K562 (cell line): ENCODE results near the gene SLC6A20. TPM values are rescaled to one million over a fixed set of nuclear protein-coding genes. Genes with fewer than 3 reads are reported as not detected.

ENCODE experiments used
- ATAC-seq: fragments of 200-7000 bp; cut with Tn5 transposase; 3 replicates; pipeline ENCODE4 v1.9.1; 2020; ENCODE audit warnings: moderate library complexity
- BruUV-seq: library from RNA; stranded (reverse); fragments of 400-500 nt; replicated peaks from 2 replicates; lab custom pipeline; 2021; lab: Mats Ljungman, UMichigan
- CTCF ChIA-PET: fragments of 300-600 bp; formaldehyde crosslinking; extraction: SDS; loops from one replicate; lab custom pipeline; 2021; ENCODE audit warnings: low intra/inter-chr PET ratio; lab: Yijun Ruan, JAX
- POLR2A ChIA-PET: fragments of 300-600, 350-650 bp; sonication (Branson Sonifier 250); formaldehyde crosslinking; extraction: SDS; loops from one replicate; lab custom pipeline; 2021; ENCODE audit warnings: antibody characterized with exemption, inconsistent platforms; lab: Yijun Ruan, JAX
- DNase-seq, 4 experiments: peaks; one replicate each; pipeline versions ENCODE4 v3.0.0 to v3.0.0-alpha.2; 2011 to 2018; ENCODE audit warnings: low spot score in 3 of 4, mixed read lengths in 3 of 4; ENCODE audit errors: extremely low read depth in 1 of 4
- FAIRE-seq: peaks from 2 replicates; lab custom pipeline; 2011; peaks lifted over from hg19 to GRCh38; lab: Jason Lieb, UNC
- H2AFZ ChIP-seq: 2 replicates; pipeline ENCODE4 v1.6.0; 2011; ENCODE audit warnings: low read depth, low read length, control low read depth, inconsistent platforms
- H3K27ac ChIP-seq: fragments of 200-600 bp; 3 replicates; pipeline ENCODE4 v1.8.0; 2011; ENCODE audit warnings: low read depth, mild to moderate bottlenecking, control low read depth, inconsistent platforms, low read length, moderate library complexity, mixed read lengths; ENCODE audit errors: extremely low read depth
- H3K27me3 ChIP-seq, 2 experiments: fragments of 300-600 bp in 1 of 2; 2 replicates in 1 of 2; 3 replicates in 1 of 2; pipeline versions ENCODE4 v1.6.0 to v1.8.0; 2011; ENCODE audit warnings: inconsistent platforms in 2 of 2, low read length in 2 of 2, mild to moderate bottlenecking in 1 of 2, mixed read lengths in 1 of 2, moderate library complexity in 1 of 2; ENCODE audit not compliant: control insufficient read depth in 2 of 2, insufficient read depth in 2 of 2
- H3K36me3 ChIP-seq: fragments of 300-600 bp; 3 replicates; pipeline ENCODE4 v1.8.0; 2011; ENCODE audit warnings: mild to moderate bottlenecking, low read length, inconsistent platforms; ENCODE audit not compliant: control insufficient read depth, insufficient read depth
- H3K4me1 ChIP-seq, 2 experiments: fragments of 200-600 bp in 1 of 2; replicated peaks in 1 of 2; 2 replicates in 1 of 2; 3 replicates in 1 of 2; pipeline versions ENCODE4 v1.5.1 to v1.8.0; 2011; ENCODE audit warnings: inconsistent platforms in 2 of 2, low read length in 2 of 2, mild to moderate bottlenecking in 1 of 2, mixed read lengths in 1 of 2, moderate library complexity in 1 of 2; ENCODE audit not compliant: control insufficient read depth in 2 of 2, insufficient read depth in 2 of 2
- H3K4me2 ChIP-seq: 2 replicates; pipeline ENCODE4 v1.6.1; 2011; ENCODE audit warnings: low read length, control low read depth, inconsistent platforms, mixed read lengths; ENCODE audit not compliant: insufficient read depth
- H3K4me3 ChIP-seq: fragments of 200-600 bp; sonication (generic), shearing (Covaris generic); 2 replicates; pipeline ENCODE4 v1.5.1; 2016; ENCODE audit warnings: control low read depth, inconsistent platforms
- H3K79me2 ChIP-seq: fragments of 200-600 bp; 3 replicates; pipeline ENCODE4 v1.8.0; 2011; ENCODE audit warnings: low read length, inconsistent platforms; ENCODE audit not compliant: control insufficient read depth, insufficient read depth
- H3K9ac ChIP-seq, 2 experiments: 2 replicates each; pipeline versions ENCODE4 v1.6.0 to v1.6.1; 2011; ENCODE audit warnings: low read depth in 2 of 2, low read length in 2 of 2, control low read depth in 1 of 2, inconsistent platforms in 1 of 2, mild to moderate bottlenecking in 1 of 2, mixed read lengths in 1 of 2; ENCODE audit not compliant: insufficient read depth in 1 of 2
- H3K9me1 ChIP-seq: one replicate; pipeline ENCODE4 v1.6.0; 2011; ENCODE audit warnings: inconsistent platforms, mild to moderate bottlenecking, low read length, moderate library complexity; ENCODE audit not compliant: control insufficient read depth, insufficient read depth
- H3K9me3 ChIP-seq: replicated peaks from 2 replicates; pipeline ENCODE4 v1.5.1; 2011; ENCODE audit warnings: low read depth, low read length, inconsistent platforms; ENCODE audit not compliant: control insufficient read depth, insufficient read depth
- H4K20me1 ChIP-seq: replicated peaks from 2 replicates; pipeline ENCODE4 v1.6.1; 2011; ENCODE audit warnings: low read length, inconsistent platforms, mixed read lengths; ENCODE audit not compliant: control insufficient read depth, insufficient read depth
- BCLAF1 ChIP-seq, 2 experiments: fragments of 450-650 bp in 1 of 2; IDR thresholded peaks; 2 replicates each; pipeline ENCODE4 v1.6.1; 2011 to 2017; ENCODE audit warnings: low read depth in 2 of 2, antibody characterized with exemption in 1 of 2, borderline replicate concordance in 1 of 2, low read length in 1 of 2, mild to moderate bottlenecking in 1 of 2, mixed read lengths in 1 of 2; ENCODE audit not compliant: control insufficient read depth in 1 of 2
- BRD4 ChIP-seq: fragments of 200-600 bp; sonication (generic); IDR thresholded peaks from 2 replicates; pipeline ENCODE4 v1.6.1; 2017; ENCODE audit warnings: inconsistent platforms
- COPS2 ChIP-seq: fragments of 450-650 bp; conservative IDR thresholded peaks from 2 replicates; pipeline ENCODE4 v1.6.1; 2016; ENCODE audit warnings: mild to moderate bottlenecking, moderate library complexity
- JUND ChIP-seq, 2 experiments: IDR thresholded peaks; 2 replicates in 1 of 2; 3 replicates in 1 of 2; pipeline ENCODE4 v1.6.1; 2011; ENCODE audit warnings: borderline replicate concordance in 2 of 2, low read depth in 2 of 2, low read length in 2 of 2, improper control_type of control experiment in 1 of 2, missing biosample characterization in 1 of 2, missing genetic modification characterization in 1 of 2, missing genetic modification reagents in 1 of 2
- LCOR ChIP-seq: sonication (generic); formaldehyde crosslinking; IDR thresholded peaks from 2 replicates; pipeline ENCODE4 v1.8.0; 2022; ENCODE audit warnings: mild to moderate bottlenecking, missing genetic modification reagents
- NCOA4 ChIP-seq: fragments of 450-650 bp; IDR thresholded peaks from 2 replicates; pipeline ENCODE4 v1.6.1; 2018; ENCODE audit warnings: mild to moderate bottlenecking; ENCODE audit not compliant: partially characterized antibody
- SP2 ChIP-seq: IDR thresholded peaks from 2 replicates; pipeline ENCODE4 v1.6.1; 2011; ENCODE audit warnings: mild to moderate bottlenecking, low read depth, low read length, moderate library complexity; ENCODE audit not compliant: poor library complexity, severe bottlenecking; ENCODE audit errors: extremely low read depth
- ZBTB17 ChIP-seq: fragments of 450-650 bp; formaldehyde crosslinking; IDR thresholded peaks from 2 replicates; pipeline ENCODE4 v1.4.0; 2020; ENCODE audit warnings: mild to moderate bottlenecking
- ZNF174 ChIP-seq: fragments of 250-450 bp; sonication (Bioruptor Pico); IDR thresholded peaks from 2 replicates; pipeline ENCODE4 v1.4.0; 2020; ENCODE audit warnings: mild to moderate bottlenecking
- ZNF583 ChIP-seq: fragments of 250-450 bp; sonication (Bioruptor Pico); IDR thresholded peaks from 2 replicates; pipeline ENCODE4 v1.4.0; 2020
- WGBS: fragments of 100-300 bp; shearing (Covaris generic); methylation state at CpG from one replicate; pipeline ENCODE4 v1.1.6; 2016; ENCODE audit warnings: low coverage, mixed read lengths; ENCODE audit not compliant: insufficient coverage; ENCODE audit errors: missing lambda C conversion rate; 5-methylcytosine and 5-hydroxymethylcytosine counted together
- in situ Hi-C: fragments of 300-500 bp; cut with MboI; formaldehyde crosslinking; loops from 4 replicates; pipeline ENCODE4 v1.15.0; 2018; ENCODE audit warnings: inconsistent platforms, mixed read lengths
- intact Hi-C: fragments of 100-400 bp; cut with micrococcal nuclease; formaldehyde crosslinking; loops from 2 replicates; pipeline ENCODE4 v1.14.2; 2022
- polyA plus RNA-seq, 8 experiments: library from polyadenylated mRNA; depleted of rRNA in 4 of 8; stranded (reverse) in 5 of 8; unstranded in 3 of 8; fragments of >200 nt; fragmentation: Nextera tagmentation in 2 of 8; fragmentation: Illumina TruSeq in 1 of 8; extraction: Ambion mirVana in 2 of 8; extraction: Trizol in 1 of 8; gene quantifications; 2 replicates each; pipeline versions ENCODE4 v1.2.1 to v1.2.3, GENCODE V29; 2011 to 2014; ENCODE audit warnings: inconsistent platforms in 1 of 8, missing spikeins in 1 of 8
- total RNA-seq, 7 experiments: library from RNA; depleted of rRNA in 6 of 7; stranded (reverse); fragments of >200 nt in 6 of 7; fragmentation: Illumina TruSeq in 2 of 7; extraction: Trizol in 2 of 7; gene quantifications; 2 replicates each; pipeline versions ENCODE4 v1.2.1 to v1.2.3, GENCODE V29; 2011 to 2021; ENCODE audit warnings: low replicate concordance in 1 of 7

The SLC6A20 gene
- total and polyA plus RNA-seq, 9 of the 15 experiments (the other 6 are each of a cell fraction or from before 2014, with no cell fraction given) = not detected

- Histone ChIP-seq H3K9ac (no peak overlapping the region), H3K36me3 (peaks cover 68% of the 10 kb centered on the region), H3K27ac (no peak overlapping the region), H3K4me1 (no peaks in the 10 kb centered on the region), H3K9me3 (no peaks in the 10 kb centered on the region), H3K4me3 (no peak overlapping the region), H4K20me1 (no peaks in the 10 kb centered on the region), H3K9me1 (no peaks in the 10 kb centered on the region), H3K27me3 (no peaks in the 10 kb centered on the region), H3K79me2 (peaks cover 12% of the 10 kb centered on the region; the same call in 2 of the 3 replicates), H3K4me2 (no peak overlapping the region), H2AFZ (no peak overlapping the region)
- POLR2A ChIA-PET = interaction anchor here (0.6 kb wide), 2 partner anchors 13 to 338 kb away, joined by 3 read pairs; no protein-coding TSS in a partner anchor
- CTCF ChIA-PET = no interaction called here
- in situ Hi-C loops (no loop called here), intact Hi-C loops (no loop called here)
- DNase-seq = no peak
- no peak for ATAC-seq
- no TSS peak for BruUV-seq
- WGBS = 74% methylated on average over 4 of the region's 4 CpGs
- no peak for FAIRE-seq
- no peak for TF ChIP-seq ZNF174
- no peak for TF ChIP-seq COPS2
- no peak for TF ChIP-seq NCOA4
- TF ChIP-seq LCOR (CRISPR knock-in tag) = no peak
- TF ChIP-seq BRD4 = no peak
- TF ChIP-seq SP2 = no peak
- TF ChIP-seq ZNF583 = no peak
- no peak for TF ChIP-seq ZBTB17
- no peak for TF ChIP-seq JUND (IDR thresholded peaks at IDR 0.05; ENCODE audit: borderline replicate concordance, low read depth, low read length)
- no peak for TF ChIP-seq JUND (tag; IDR thresholded peaks at IDR 0.05; ENCODE audit: borderline replicate concordance, low read depth, low read length)
- TF ChIP-seq BCLAF1 (IDR thresholded peaks at IDR 0.05; ENCODE audit: borderline replicate concordance in 1 of 2, control insufficient read depth in 1 of 2, low read depth in 2 of 2, low read length in 1 of 2) = no peak
Observed at GRCh38 chr3:45730409-45731154, 65.8 kb downstream of the SLC6A20 start.
